Choroid plexus epithelial cell (primary cell): ENCODE data around the gene DUS3L.

Source experiments
- DNase-seq: peaks from one replicate; pipeline ENCODE4 v3.0.0-alpha.2; 2010; ENCODE audit warnings: low read depth
- H3K4me3 ChIP-seq: 2 replicates; pipeline ENCODE4 v1.5.1; 2011; ENCODE audit warnings: low read depth, mild to moderate bottlenecking, control low read depth, low read length, moderate library complexity
- TF ChIP-seq, protein P1 (sequence below): conservative IDR thresholded peaks from 2 replicates; pipeline ENCODE4 v1.5.1; 2011; ENCODE audit warnings: low read depth, mild to moderate bottlenecking, control low read depth, inconsistent platforms, low read length, moderate library complexity

The DUS3L gene

DNA sequence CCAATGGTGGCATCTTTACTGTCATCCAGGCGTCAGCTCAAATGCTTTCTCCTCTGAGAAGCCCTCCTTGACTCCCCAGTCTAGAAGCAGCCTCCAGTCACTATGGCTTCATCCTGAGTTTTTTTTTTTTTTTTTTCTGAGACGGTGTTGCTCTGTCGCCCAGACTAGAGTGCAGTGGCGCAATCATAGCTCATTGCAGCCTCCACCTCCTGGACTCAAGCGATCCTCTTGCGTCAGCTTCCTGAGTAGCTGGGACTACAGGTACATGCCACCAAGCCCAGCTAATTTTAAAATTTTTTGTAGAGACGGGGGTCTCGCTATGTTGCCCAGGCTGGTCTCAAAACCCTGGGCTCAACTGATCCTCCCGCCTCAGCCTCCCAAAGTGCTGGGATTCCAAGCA lies 18.1 kb upstream of the DUS3L start:
- DNase-seq = no peak
- H3K4me3 ChIP-seq = no peak overlapping the region
- TF ChIP-seq, protein P1, sequence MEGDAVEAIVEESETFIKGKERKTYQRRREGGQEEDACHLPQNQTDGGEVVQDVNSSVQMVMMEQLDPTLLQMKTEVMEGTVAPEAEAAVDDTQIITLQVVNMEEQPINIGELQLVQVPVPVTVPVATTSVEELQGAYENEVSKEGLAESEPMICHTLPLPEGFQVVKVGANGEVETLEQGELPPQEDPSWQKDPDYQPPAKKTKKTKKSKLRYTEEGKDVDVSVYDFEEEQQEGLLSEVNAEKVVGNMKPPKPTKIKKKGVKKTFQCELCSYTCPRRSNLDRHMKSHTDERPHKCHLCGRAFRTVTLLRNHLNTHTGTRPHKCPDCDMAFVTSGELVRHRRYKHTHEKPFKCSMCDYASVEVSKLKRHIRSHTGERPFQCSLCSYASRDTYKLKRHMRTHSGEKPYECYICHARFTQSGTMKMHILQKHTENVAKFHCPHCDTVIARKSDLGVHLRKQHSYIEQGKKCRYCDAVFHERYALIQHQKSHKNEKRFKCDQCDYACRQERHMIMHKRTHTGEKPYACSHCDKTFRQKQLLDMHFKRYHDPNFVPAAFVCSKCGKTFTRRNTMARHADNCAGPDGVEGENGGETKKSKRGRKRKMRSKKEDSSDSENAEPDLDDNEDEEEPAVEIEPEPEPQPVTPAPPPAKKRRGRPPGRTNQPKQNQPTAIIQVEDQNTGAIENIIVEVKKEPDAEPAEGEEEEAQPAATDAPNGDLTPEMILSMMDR = no peak

DNA sequence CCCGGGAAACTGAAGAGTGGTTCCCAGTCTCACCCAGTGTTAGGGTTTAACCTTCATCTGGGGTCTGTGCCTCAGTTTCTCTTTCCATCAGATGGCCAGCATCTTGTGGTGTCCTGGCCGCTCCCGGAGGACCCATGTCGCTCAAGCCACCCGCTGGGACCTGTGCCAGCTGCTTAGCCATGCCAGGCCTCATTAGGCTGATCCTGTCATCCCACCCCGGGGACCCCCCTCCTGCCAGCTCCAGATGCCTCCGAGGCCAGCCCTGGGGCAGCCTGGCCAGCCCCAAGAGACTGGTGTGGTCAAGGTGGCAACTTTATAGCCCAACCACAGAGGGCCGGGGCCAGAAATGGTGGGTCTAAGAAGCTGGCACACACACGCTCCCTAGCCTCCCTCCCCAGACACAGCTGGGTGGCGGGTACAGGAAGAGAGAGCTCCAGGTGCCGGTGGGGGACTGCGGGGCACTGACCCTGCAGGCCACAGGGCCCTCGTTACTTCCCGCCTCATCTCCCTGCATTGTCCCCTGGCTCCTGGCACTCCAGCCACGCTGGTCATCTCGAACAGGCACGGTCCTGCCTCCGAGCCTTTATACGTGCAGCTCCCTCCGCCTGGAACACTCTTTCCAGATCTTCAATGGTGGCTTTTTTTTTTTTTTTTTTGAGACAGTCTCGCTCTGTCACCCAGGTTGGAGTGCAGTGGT lies 17.3 kb upstream of the DUS3L start:
- DNase-seq = no peak
- TF ChIP-seq, protein P1 = no peak
- no peak overlapping the region for H3K4me3 ChIP-seq

DNA sequence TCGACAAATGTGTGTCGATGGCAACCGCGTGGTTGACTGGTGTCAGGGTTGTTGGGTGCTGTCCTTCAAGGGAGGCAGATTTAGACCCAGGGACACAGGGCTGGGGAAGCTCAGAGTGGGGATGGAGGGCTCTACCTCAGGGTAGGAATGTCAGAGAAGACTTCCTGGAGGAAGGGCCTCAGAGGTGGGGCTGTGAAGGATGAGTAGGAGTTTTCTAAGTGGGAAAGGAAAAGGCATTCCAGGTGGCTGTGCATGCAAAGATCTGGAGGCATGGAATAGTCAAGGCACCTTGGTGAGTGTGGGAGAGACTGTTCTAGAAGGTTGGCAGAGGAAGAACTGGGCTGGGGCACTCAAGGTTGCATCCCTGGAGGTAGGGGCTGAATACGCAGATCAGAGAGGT lies 15.9 kb upstream of the DUS3L start:
- no peak overlapping the region for H3K4me3 ChIP-seq
- TF ChIP-seq, protein P1 = no peak
- DNase-seq = no peak

DNA sequence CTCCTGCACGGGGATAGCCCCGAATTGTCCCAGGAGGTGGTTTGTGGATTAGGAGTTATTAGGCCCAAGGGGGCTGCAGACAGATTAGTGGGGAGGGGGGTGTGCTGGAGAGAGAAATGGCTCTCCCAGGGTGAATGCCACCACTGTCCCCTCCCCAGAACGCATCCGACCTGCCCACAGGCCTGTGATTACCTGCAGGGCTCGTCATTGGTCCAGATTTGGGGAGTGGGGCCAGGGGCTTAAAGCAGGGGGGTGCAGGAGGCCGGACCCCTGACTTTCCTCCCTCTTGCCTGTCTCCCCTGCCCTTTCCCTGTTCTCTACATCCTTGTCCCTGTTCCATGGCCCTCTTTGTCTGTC lies 15.1 kb upstream of the DUS3L start:
- no peak overlapping the region for H3K4me3 ChIP-seq
- TF ChIP-seq, protein P1 = no peak
- no peak for DNase-seq

DNA sequence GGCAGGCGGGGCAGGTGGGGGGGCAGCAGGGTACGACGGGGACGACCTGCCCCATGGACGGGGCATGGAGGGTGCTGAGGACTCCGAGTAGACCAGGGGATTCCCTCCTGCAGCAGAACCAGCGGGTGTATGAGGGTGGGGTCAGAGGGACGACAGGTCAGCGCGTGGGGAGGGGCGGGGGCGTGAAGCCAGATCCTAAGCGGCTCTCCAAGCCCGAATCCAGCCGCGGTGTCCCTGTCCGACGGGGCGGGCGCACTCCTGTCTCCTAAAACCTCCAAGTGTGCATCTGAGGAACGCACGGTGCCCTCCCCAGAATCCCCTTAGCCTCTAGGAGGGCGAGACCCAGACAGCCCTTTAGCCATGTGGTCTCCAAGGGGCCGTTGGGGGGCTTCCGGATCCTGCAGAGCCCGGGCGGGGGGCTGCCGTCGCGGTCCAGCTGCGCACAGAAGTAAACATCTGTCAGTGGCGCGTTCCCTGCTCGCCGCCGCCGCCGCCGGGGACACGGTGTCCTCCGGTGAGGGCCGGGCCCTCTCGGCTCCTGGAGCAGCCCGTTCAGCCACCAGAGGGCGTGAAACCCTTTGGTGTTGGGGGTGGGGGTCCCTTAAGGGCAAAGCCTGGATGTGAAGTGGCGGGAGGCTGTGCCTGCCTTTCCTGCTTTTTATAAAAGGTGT lies 14.6 kb upstream of the DUS3L start:
- H3K4me3 ChIP-seq = peak overlapping the region; percentile 28
- DNase-seq = peak; percentile 55
- TF ChIP-seq, protein P1 = peak; percentile 79

DNA sequence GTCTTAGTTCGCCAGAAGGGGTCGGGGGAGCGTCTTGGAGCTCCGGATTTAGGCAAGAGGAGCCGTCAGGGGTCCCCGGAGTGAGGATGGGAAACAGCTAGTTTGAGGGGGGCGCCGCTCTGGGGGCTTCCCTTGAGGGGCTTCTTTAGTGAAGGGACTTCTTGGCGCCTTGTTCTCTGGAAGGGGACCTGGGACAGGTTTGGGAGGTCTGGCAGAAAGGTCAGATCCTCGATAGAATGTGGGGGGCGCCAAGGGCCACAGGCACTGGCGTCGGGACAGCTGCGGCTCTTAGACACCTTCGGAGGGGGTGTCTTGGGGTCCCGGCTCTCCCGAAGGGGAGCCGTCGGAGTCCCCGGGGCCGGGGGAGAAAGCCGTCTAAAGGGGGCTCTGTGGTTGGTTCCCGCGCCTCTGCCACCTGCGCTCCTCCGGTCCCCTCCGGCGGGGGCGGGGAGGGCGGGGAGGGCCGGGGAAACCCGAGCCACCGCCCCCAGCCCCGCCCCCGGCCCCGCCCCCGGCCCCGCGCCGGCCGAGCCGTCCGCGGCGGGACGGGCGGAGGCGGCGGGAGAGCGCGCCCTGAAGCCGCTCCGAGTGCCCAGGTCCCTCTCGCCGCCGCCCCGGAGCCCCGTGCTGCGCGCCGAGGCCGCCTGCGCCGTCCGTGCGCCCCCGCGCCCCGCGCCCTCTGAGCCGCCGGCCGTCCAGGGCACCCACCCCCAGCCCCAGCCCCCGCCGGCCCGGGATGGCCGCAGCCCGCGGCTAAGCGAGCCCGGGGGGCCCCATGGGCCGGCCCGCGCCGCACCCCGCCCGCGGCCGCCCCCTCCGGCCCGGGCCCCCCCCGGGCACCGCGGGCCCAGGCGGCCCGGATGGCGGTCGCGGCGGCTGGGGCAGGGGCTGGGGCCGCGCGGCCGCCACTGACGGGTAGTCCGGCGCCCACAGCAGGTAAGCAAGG lies 13.8 kb upstream of the DUS3L start, which contains the start of gene NRTN:
Gene NRTN, plus strand, starts transcription at position 552 of the 946 bp plus-strand sequence. CDS start 19,099 bp downstream, outside the sequence.
- peak within 1 kb of the TSS; percentile 44 for H3K4me3 ChIP-seq
- no peak for DNase-seq
- TF ChIP-seq, protein P1 = no peak
